Liver (tissue), 9 donors: ENCODE measurements around the gene NBEA. TPM values are rescaled to one million over a fixed set of nuclear protein-coding genes. Genes with fewer than 3 reads are reported as not detected.

ENCODE experiments used
- DNase-seq: peaks from one replicate; pipeline ENCODE4 v3.0.0-alpha.2; 2017; ENCODE audit warnings: low spot score
- H3K27ac ChIP-seq, 2 donors: one replicate each; pipeline ENCODE4 v1.7.0; 2013; ENCODE audit warnings: inconsistent platforms in 2 of 2, low read length in 2 of 2, control low read depth in 1 of 2, low read depth in 1 of 2, mild to moderate bottlenecking in 1 of 2
- H3K27me3 ChIP-seq, 4 donors: one replicate each; pipeline versions ENCODE4 v1.6.1 to v1.7.0; 2013; ENCODE audit warnings: low read length in 3 of 4, inconsistent platforms in 1 of 4, mild to moderate bottlenecking in 1 of 4, moderate library complexity in 1 of 4; ENCODE audit not compliant: control insufficient read depth in 4 of 4, insufficient read depth in 4 of 4
- H3K36me3 ChIP-seq, 4 donors: one replicate each; pipeline versions ENCODE4 v1.6.1 to v1.7.0; 2013; ENCODE audit warnings: low read length in 3 of 4, mild to moderate bottlenecking in 3 of 4, low read depth in 1 of 4, moderate library complexity in 1 of 4; ENCODE audit not compliant: control insufficient read depth in 4 of 4, insufficient read depth in 3 of 4
- H3K4me1 ChIP-seq, 4 donors: one replicate each; pipeline versions ENCODE4 v1.6.1 to v1.7.0; 2013; ENCODE audit warnings: low read length in 3 of 4, mild to moderate bottlenecking in 3 of 4, moderate library complexity in 1 of 4; ENCODE audit not compliant: control insufficient read depth in 4 of 4, insufficient read depth in 4 of 4
- H3K4me3 ChIP-seq, 3 donors: one replicate each; pipeline versions ENCODE4 v1.6.1 to v1.7.0; 2013; ENCODE audit warnings: low read length in 3 of 3, control low read depth in 1 of 3, low read depth in 1 of 3, mild to moderate bottlenecking in 1 of 3
- H3K9ac ChIP-seq, 2 donors: one replicate each; pipeline ENCODE4 v1.7.0; 2013; ENCODE audit warnings: low read length in 2 of 2, mild to moderate bottlenecking in 2 of 2, moderate library complexity in 2 of 2, control low read depth in 1 of 2, low read depth in 1 of 2
- H3K9me3 ChIP-seq, 4 donors: one replicate each; pipeline versions ENCODE4 v1.6.1 to v1.7.0; 2013; ENCODE audit warnings: low read length in 3 of 4; ENCODE audit not compliant: control insufficient read depth in 4 of 4
- CTCF ChIP-seq: fragments of 150-350 bp; IDR thresholded peaks from 2 replicates; pipeline ENCODE4 v1.5.1; 2017; ENCODE audit warnings: improper control_type of control experiment, low read depth, low read length; ENCODE audit not compliant: missing input control
- EGR1 ChIP-seq, 2 donors: IDR thresholded peaks; 2 replicates each; pipeline ENCODE4 v1.6.1; 2016 to 2018; ENCODE audit warnings: antibody characterized with exemption in 2 of 2, low read depth in 2 of 2
- HNF4G ChIP-seq: IDR thresholded peaks from 2 replicates; pipeline ENCODE4 v1.6.1; 2016; ENCODE audit warnings: antibody characterized with exemption
- JUND ChIP-seq, 2 donors: IDR thresholded peaks; 2 replicates each; pipeline ENCODE4 v1.6.1; 2016; ENCODE audit warnings: antibody characterized with exemption in 2 of 2
- MAX ChIP-seq: IDR thresholded peaks from 2 replicates; pipeline ENCODE4 v1.6.1; 2016; ENCODE audit warnings: antibody characterized with exemption
- REST ChIP-seq: IDR thresholded peaks from 2 replicates; pipeline ENCODE4 v1.6.1; 2016; ENCODE audit warnings: antibody characterized with exemption, mild to moderate bottlenecking
- TAF1 ChIP-seq: conservative IDR thresholded peaks from 2 replicates; pipeline ENCODE4 v1.6.1; 2016; ENCODE audit warnings: antibody characterized with exemption, mild to moderate bottlenecking
- ZBTB33 ChIP-seq: IDR thresholded peaks from 2 replicates; pipeline ENCODE4 v1.6.1; 2016; ENCODE audit warnings: antibody characterized with exemption
- WGBS: extraction: QIAGEN DNeasy Blood & Tissue Kit; methylation state at CpG from one replicate; pipeline ENCODE4 v1.1.7; 2013; 5-methylcytosine and 5-hydroxymethylcytosine counted together
- polyA plus RNA-seq, 2 donors: library from polyadenylated mRNA; stranded (reverse) in 1 of 2; unstranded in 1 of 2; fragments of 200-250 nt in 1 of 2; fragments of >200 nt in 1 of 2; fragmentation: Nextera tagmentation in 1 of 2; extraction: Ambion mirVana in 1 of 2; gene quantifications; one replicate each; pipeline versions ENCODE4 v1.2.1 to v1.2.3, GENCODE V29; 2013 to 2015
- total RNA-seq, 2 donors: library from RNA; depleted of rRNA; stranded (reverse); fragments of >200 nt; gene quantifications; one replicate each; pipeline ENCODE4 v1.2.3, GENCODE V29; 2014
- donor health status: healthy.
- donor health status: healthy.
- donor health status: healthy.
- donor health status: healthy.
- donor health status: healthy.

The NBEA gene
- total and polyA plus RNA-seq, 4 donors = 0.24 to 3.5 (median 1.4) TPM

- Histone ChIP-seq H3K27ac (no peak overlapping the region), H3K36me3 (no peaks in the 10 kb centered on the region), H3K9me3 (no peaks in the 10 kb centered on the region), H3K4me1 (peaks cover 2 to 11% (median 5%) of the 10 kb centered on the region in 4 donors), H3K9ac (no peak overlapping the region), H3K4me3 (peak overlapping the region in 2 of 3 donors; percentile 47 to 93), H3K27me3 (peaks cover 0 to 11% (median 6%) of the 10 kb centered on the region in 4 donors)
- WGBS = 3% methylated on average over 62 of the region's 62 CpGs
- TF ChIP-seq ZBTB33 = no peak
- TF ChIP-seq JUND (IDR thresholded peaks at IDR 0.05) = no peak
- no peak for TF ChIP-seq HNF4G
- peak; percentile 34 for DNase-seq
These were observed 814 bp downstream of the NBEA start for GRCh38 chr13:34942732-34943435.

- Histone ChIP-seq H3K27me3 (peaks cover 0 to 11% (median 6%) of the 10 kb centered on the region in 4 donors), H3K4me1 (peaks cover 2 to 11% (median 5%) of the 10 kb centered on the region in 4 donors), H3K27ac (no peak overlapping the region), H3K4me3 (peak overlapping the region in 1 of 3 donors; percentile 93), H3K9me3 (no peaks in the 10 kb centered on the region), H3K36me3 (no peaks in the 10 kb centered on the region), H3K9ac (no peak overlapping the region)
- DNase-seq = no peak
- 41% methylated on average over 10 of the region's 10 CpGs for WGBS
- TF ChIP-seq REST (no peak), MAX (no peak), EGR1 (IDR thresholded peaks at IDR 0.05; ENCODE audit: low read depth in 2 of 2) (no peak), ZBTB33 (no peak), TAF1 (no peak), CTCF (no peak)
These were observed 1.6 kb downstream of the NBEA start for GRCh38 chr13:34943436-34944273.
